Measurements from ENCODE around the gene CAMTA1.

Gene CAMTA1

DNA sequence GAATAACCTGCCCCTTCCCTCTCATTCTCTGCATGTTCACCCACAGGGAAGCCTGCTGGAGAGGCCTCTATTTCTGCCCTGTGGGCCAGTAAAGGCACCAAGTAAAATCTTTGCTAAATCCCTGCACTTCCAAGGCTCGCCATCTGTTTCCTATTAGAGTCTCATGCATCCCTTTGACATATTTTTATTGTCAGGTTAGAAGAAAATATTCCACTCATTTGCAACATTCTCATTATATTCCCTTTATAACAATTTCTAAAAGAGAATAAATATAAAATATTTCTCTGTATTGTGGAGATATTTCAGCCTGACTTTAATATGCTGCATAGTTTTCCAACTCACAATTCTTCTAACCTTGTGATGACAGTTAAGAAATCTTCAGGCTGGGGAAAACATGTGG lies 645.4 kb downstream of the CAMTA1 start:
- no peak for DNase-seq

DNA sequence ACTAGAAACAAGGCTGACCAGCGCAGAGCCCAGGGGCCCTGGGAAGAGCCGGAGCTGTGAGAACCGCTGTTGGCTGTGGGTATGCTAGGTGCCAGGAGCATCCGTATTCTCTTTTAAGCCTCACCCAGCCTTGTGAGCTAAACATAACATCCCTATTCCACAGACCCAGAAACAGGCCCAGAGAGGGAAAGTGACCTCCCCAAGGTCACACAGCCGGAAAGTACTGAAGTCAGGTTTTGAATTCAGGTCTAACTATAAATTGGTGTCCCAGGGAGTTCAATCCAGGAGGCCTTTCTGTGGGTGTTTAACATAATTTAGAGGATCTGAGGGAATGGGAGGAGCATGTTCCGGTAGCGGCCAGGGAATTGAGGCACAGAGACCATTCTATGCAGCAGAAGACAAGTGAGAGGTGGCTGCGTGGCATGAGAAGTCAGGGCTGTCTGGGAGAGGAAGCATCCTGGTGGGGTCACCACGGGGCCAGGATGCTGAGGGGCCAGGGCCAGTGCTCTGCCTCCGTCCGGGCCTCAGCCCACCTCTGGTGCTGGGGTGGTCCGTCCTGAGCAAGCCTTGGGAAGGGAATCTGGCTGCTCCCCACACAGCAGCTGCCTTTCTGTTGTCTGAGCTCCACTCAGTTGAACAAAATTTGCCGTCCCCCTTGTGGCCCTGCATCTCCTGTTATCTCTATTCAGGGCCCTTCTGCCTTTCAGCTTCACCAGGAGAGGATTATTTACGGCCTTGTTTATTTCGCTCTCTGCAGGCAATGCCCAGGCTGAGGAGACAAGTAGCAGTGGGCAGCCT lies 647.0 kb downstream of the CAMTA1 start:
- no peak for DNase-seq

DNA sequence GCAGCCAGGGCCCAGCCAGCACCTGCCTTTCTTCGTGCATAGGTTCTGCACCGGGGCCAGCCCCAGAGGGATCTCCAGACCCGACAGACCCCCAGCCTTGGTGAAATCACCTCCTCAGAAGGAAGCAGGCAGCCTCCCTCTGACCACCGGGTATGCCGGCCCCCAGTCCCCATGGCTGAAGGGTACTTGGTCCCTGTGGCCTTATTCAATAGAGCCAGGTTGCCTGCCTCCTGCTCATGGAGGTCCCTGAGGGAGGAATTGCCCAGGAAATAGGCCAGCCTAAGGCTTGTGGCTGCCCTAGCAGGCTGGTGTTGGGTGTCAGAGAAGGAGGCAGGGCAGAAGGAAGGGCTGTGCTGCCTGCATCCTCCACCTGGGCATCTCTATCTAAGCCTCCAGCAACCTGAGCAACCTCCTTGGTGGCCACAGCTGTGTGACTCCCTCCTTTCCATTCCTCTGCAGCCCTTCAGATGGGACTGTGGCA lies 647.7 kb downstream of the CAMTA1 start:
- no peak for DNase-seq

- no peak for DNase-seq
These were observed 649.3 kb downstream of the CAMTA1 start for GRCh38 chr1:7434566-7434965.

GRCh38 chr1:7435276-7436055 lies 650.2 kb downstream of the CAMTA1 start:
- no peak for DNase-seq

DNA sequence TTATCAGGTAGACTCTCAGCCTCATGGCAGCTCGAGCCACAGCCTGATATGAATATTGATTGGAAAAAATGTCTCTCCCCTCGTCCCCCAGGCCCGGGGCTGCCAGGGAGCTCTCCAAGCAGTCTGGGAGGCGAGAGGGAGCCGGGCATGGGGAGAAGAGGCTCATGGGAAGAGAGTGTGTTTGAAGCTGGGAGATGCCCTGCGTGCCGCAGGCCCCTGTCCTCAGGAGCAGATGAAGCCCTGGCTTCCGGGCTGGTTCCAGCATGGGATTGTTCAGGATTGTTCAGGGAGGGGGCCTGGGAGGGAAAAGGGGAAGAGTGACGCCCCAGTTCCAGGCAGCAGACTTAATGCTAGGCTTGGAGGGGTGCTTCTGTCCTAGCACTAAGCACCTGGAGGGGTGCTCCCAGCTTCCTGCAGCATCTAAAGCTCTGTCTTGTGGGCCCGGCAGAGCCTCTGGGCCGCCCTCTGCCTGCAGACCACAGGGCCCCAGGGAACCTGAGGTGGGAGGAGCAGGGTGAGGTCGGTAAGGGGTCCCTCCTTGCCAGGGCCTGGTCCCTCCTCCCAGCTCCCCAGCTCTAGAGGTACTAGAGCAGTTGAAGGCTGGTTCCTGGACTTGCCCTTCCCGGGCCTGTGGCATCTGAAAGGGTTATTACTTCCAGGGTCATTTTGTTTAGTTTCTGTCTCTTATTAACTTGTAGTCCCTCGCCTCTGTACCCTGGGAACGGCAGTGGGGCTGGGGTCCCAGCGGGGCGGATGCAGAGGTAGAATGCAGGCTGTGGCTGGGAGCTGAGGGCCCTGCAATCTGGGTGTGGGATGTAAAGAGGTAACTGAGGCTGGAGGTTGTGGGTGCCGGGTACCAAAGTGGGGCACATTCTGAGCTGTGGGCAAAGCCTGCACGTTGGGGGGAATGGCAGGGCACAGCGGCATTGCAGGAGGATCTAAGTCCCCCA lies 651.1 kb downstream of the CAMTA1 start:
- DNase-seq = no peak

DNA sequence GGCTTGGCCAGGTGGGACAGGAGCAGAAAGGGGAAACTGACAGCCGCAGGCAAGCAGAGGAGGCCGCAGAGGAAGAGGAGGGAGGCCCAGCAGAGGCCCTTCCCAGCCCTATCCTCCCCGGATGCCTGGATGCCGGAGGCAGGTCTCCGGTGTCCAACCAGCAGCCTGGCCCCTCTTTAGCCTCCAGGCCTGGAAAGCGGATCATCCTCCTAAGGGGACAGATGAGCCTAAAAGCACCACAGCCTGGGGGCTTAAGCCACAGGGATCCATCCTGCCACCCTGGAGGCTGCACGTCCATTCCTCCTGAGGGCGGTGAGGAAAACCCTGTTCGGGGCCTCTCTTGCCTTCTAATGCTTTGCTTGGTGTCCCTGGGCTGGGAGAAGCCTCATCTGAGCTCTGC lies 651.8 kb downstream of the CAMTA1 start:
- no peak for DNase-seq

DNA sequence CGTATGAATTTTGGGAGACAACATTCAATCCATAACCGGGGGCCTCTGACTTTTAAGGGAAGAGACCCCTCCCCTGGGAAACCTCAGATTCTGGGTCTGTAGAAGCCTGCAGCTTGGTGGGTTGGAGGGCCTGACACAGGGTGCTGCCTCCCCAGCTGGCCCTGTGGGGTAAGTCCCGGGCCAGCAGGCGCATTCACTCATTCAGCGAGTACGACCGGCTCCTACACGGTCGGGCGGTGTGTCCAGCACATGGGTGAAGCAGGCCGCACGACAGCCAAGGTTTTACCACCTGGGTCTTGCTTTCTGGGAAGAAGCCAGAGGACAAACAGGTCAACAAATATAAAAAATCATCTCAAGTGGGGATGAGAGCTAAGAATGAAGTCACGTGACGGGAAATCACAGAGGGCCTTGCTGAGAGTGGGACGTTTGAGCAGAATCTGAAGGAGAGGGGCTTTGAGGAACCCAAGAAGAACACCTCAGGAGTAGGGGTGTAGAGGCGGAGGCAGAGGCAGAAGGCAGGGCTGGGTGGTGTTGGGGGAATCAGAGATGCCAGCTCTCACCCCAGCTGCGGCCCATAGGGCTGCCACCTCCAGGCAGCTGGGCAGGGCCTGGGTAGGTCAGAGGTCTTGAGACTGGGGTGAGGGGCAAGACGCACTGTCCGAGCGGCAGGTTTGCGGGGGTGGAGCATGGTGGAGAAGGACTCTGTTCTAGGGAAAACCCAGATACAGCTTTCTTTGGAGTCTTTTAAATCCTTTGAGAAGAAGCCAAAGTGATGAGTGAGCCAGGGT lies 652.5 kb downstream of the CAMTA1 start:
- DNase-seq = no peak

GRCh38 chr1:7438396-7438785 lies 653.1 kb downstream of the CAMTA1 start:
- no peak for DNase-seq

- DNase-seq = no peak
These were observed 653.8 kb downstream of the CAMTA1 start for GRCh38 chr1:7438921-7439655.

- DNase-seq = no peak
These were observed 654.9 kb downstream of the CAMTA1 start for GRCh38 chr1:7440154-7440553.

DNA sequence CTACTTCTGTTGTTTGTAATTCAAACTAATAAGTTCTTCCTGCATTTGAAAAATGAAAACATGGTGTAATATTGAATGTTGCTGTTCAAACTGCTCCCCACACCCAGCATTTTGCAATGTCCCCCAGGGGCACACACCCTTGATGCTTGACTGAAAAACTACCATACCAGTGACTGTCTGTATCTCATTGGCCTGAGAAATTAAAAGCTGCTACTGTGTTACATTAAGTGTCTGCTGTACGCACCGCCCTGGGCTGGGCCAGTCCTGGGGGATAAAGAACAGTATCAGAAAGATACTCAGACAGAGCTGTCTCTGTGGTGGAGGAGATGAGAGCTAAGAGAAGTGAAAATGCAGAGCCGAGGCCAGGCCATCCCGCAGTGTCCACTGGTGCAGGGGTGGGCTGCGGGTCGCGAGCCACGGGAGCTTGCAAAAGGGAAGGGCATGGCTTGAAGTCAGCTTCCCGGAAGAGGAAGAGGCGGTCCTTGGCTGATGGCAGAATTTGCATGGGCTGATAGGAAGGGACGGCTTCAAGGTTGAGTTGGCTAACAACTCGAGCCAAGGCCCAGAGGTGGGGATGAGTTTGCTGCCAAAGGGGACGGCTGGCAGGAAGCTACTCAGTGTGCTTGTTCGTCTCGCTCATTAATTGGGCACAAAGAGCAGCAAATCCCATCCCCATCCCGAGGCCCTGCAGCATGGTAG lies 656.0 kb downstream of the CAMTA1 start:
- DNase-seq = no peak

DNA sequence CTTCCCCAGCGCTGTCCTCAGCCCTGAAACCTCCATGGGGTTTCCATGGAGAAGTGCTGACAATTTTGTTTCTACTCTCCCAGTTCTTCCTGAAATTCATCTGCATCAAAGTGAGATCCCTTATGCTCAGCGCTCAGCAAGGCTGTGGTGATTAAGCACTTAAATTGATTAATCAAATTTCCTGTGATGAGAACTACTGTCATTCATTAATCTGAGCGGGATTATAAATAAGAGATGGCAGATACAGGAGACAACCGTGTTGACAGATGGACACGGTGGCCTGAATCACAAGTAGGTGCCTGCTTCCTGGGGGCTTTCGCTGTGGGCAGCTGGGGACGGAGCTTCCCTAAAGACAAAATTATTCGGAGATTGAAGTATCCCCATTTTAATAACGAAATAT lies 656.8 kb downstream of the CAMTA1 start:
- DNase-seq = no peak

GRCh38 chr1:7442918-7443317 lies 657.7 kb downstream of the CAMTA1 start:
- DNase-seq = no peak

- DNase-seq = no peak
These were observed 659.1 kb downstream of the CAMTA1 start for GRCh38 chr1:7444363-7444762.

GRCh38 chr1:7447093-7447492 lies 661.8 kb downstream of the CAMTA1 start:
- DNase-seq = no peak

DNA sequence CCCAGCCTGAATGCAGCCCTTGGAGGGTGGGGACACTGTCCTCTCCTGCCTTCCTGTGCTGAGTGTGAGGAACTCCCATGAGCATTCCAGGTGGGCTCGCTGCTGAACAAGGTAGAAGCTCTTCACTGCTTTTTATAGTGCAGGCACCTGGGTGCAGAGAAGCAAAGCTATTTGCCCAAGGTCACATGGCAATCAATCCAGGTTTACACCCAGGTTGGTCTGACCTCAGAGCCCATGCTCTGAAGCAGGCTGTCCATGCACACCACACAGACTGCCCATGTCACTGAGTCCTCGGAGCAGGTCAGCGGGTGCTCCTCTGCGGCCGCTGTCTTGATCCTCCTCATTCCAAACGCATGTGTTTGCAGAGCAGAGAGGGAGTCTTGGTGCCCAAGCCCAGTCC lies 662.5 kb downstream of the CAMTA1 start:
- DNase-seq = no peak

- no peak for DNase-seq
These were observed 663.7 kb downstream of the CAMTA1 start for GRCh38 chr1:7448986-7449385.

DNA sequence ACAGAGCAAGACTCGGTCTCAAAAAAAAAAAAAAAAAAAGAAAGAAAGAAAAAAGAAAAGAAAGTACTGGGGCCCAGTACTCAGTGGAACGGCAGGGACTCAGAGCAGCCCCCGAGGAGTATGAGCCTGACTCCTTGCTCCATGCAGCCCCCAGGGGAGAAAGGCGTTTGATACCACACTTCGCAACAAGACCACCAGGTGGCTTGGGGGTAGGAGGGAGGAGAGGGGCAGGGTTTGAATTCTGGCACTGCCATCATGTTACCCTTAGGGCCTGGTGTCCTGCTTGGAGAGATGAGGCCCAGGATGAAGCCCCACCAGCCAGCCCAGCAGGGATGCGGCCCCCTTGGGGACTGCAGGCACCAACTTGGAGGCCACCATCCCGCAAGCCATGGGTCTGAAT lies 664.5 kb downstream of the CAMTA1 start:
- DNase-seq = no peak

GRCh38 chr1:7450838-7451237 lies 665.6 kb downstream of the CAMTA1 start:
- DNase-seq = no peak

DNA sequence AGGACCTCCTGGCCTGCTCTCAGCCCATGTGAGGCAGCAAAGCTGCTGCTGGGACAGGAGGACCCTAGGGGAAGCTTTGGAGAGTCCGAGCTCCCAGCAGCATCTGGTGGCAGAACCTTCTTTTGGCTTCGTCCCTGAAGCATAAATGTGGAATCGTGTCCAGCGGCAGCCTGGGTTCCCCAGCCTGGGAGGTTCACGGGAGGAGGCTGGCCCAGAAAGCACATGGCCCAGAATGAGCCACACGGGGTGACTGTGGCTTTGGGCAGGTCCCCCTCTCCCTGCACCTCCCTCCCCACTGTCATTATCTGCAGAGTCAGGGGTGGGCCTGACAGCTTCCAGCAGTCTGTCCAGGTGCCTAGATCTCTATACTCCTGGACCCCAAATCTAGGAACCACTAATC lies 667.8 kb downstream of the CAMTA1 start:
- DNase-seq = no peak
